ENCODE data around the gene RRP9. TPM values are rescaled to one million over a fixed set of nuclear protein-coding genes. Genes with fewer than 3 reads are reported as not detected.

The RRP9 gene
- total RNA-seq, 2 experiments from 2014 or later: 6.4 to 7.6 TPM

DNA sequence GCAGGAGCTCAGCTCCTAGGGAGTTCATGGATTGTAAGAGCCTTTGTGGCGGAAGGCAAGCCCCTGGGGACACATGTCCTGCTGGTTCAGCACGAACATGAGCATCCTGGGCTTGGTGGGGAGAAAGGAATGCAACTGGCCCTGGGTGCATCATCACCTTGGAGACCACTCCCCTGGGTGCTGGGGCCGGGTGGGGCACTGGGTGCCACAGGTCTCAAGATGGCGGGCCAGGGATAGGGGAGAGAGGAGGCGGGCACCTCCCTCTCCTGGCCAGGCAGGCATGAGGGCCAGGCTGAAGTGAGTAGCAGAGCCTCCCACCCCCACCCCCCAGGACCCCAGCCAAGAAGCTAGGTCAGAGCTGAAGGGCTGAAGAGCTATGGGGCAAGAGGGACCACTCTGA is 24.8 kb upstream of the RRP9 start:
- ATAC-seq (ENCODE audit: poor library complexity): no peak

DNA sequence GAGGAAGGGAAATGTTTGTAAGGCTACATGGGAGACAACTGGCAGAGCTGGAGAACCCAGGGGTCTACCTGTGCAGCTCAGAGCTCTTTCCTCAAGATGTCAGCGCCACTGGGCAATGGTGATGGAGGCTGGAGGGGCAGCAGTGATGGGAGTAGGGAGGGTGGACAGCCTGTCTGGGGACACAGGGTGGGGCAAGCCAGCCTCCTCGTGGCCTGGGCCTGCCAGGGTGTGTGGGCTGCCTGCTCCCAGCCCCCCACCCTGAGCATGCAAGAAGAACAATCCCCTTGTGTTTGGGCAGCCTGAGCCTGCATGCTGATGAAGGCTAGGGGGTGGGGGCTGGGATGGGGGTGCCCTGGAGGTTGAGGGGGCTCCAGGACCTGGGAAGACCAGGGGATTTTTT is 24.3 kb upstream of the RRP9 start:
- ATAC-seq (ENCODE audit: poor library complexity) (no peak), DNase-seq (no peak)
- intact Hi-C loops (cut with DNase I, micrococcal nuclease): no loop called here
- H3K9me3 ChIP-seq (ENCODE audit: control insufficient read depth in 1 of 2, insufficient read depth in 1 of 2, low read length in 2 of 2): no peaks in the 10 kb centered on the region
- Mint-ChIP-seq H3K4me3 (peak overlapping the region; percentile 87), H3K36me3 (ENCODE audit: low read depth) (no peaks in the 10 kb centered on the region), H3K27ac (peak overlapping the region; percentile 62), H3K9me3 (no peaks in the 10 kb centered on the region), H3K27me3 (no peaks in the 10 kb centered on the region), H3K4me1 (ENCODE audit: low read depth) (peaks cover 36% of the 10 kb centered on the region)
- H3K27ac ChIP-seq (ENCODE audit: low read depth in 1 of 2, low read length in 2 of 2): no peak overlapping the region
- H3K27me3 ChIP-seq (ENCODE audit: control insufficient read depth in 1 of 2, insufficient read depth in 2 of 2, low read length in 2 of 2): peaks cover 0 to 2% of the 10 kb centered on the region in 2 experiments
- H3K4me3 ChIP-seq (ENCODE audit: low read length): no peak overlapping the region
- no peaks in the 10 kb centered on the region for H3K36me3 ChIP-seq (ENCODE audit: insufficient read depth, low read length)
- peaks cover 26% of the 10 kb centered on the region for H3K4me1 ChIP-seq (ENCODE audit: insufficient read depth, low read length)
- TF ChIP-seq, protein P1, sequence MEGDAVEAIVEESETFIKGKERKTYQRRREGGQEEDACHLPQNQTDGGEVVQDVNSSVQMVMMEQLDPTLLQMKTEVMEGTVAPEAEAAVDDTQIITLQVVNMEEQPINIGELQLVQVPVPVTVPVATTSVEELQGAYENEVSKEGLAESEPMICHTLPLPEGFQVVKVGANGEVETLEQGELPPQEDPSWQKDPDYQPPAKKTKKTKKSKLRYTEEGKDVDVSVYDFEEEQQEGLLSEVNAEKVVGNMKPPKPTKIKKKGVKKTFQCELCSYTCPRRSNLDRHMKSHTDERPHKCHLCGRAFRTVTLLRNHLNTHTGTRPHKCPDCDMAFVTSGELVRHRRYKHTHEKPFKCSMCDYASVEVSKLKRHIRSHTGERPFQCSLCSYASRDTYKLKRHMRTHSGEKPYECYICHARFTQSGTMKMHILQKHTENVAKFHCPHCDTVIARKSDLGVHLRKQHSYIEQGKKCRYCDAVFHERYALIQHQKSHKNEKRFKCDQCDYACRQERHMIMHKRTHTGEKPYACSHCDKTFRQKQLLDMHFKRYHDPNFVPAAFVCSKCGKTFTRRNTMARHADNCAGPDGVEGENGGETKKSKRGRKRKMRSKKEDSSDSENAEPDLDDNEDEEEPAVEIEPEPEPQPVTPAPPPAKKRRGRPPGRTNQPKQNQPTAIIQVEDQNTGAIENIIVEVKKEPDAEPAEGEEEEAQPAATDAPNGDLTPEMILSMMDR (IDR thresholded peaks at IDR 0.05): no peak
- CTCF ChIA-PET: interaction anchor here (1.0 kb wide), 1 partner anchor 17 kb away, joined by 3 read pairs; no protein-coding TSS in a partner anchor
- POLR2A ChIA-PET: interaction anchor here (0.7 to 4.2 kb wide), 4 partner anchors 8 to 189 kb away, joined by 3 to 24 read pairs (median 9); partner anchors contain the start of genes ABHD14B, ACY1, PARP3 and POC1A

More for the DNA sequence above, 24.8 kb upstream of the RRP9 start:
- no peaks in the 10 kb centered on the region for H3K27me3 Mint-ChIP-seq
- TF ChIP-seq, protein P1 (IDR thresholded peaks at IDR 0.05): no peak
- peak overlapping the region; percentile 62 for H3K27ac Mint-ChIP-seq
- peaks cover 40% of the 10 kb centered on the region for H3K4me1 Mint-ChIP-seq (ENCODE audit: low read depth)
- Histone ChIP-seq H3K9me3 (ENCODE audit: control insufficient read depth in 1 of 2, insufficient read depth in 1 of 2, low read length in 2 of 2) (no peaks in the 10 kb centered on the region), H3K4me3 (ENCODE audit: low read length) (peak overlapping the region; percentile 65), H3K36me3 (ENCODE audit: insufficient read depth, low read length) (no peaks in the 10 kb centered on the region), H3K27ac (ENCODE audit: low read depth in 1 of 2, low read length in 2 of 2) (no peak overlapping the region), H3K4me1 (ENCODE audit: insufficient read depth, low read length) (peaks cover 26% of the 10 kb centered on the region), H3K27me3 (ENCODE audit: control insufficient read depth in 1 of 2, insufficient read depth in 2 of 2, low read length in 2 of 2) (peaks cover 0 to 2% of the 10 kb centered on the region in 2 experiments)
- no peaks in the 10 kb centered on the region for H3K9me3 Mint-ChIP-seq
- H3K36me3 Mint-ChIP-seq (ENCODE audit: low read depth): no peaks in the 10 kb centered on the region
- ChIA-PET POLR2A (interaction anchor here (1.6 to 4.2 kb wide), 3 partner anchors 16 to 188 kb away, joined by 5 to 24 read pairs (median 13); partner anchors contain the start of genes ACY1, PARP3, POC1A and RRP9), CTCF (interaction anchor here (1.0 kb wide), 1 partner anchor 16 kb away, joined by 3 read pairs; no protein-coding TSS in a partner anchor)
- H3K4me3 Mint-ChIP-seq: peak overlapping the region; percentile 87
- no peak for DNase-seq
- intact Hi-C loops (cut with DNase I, micrococcal nuclease): no loop called here

DNA sequence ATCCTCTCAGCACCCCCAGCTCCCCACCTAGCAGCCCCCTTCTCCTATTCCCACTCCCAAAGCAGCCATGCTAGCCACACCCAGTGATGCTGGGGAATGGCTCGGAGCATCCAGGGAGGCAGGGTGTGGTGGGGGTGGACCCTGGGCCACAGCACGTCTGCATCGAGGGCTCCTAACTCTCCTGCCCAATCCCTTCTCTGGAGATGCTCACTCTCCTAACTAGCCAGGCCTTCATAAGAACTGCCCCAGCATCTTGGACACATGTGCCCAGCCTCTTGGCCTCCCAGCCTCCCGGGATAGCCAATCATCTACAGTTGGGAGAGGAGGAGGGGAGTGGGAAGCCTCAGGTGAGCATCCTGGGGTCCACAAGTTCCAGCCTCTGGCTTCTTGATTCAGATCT is 22.8 kb upstream of the RRP9 start:
- Histone ChIP-seq H3K4me3 (ENCODE audit: low read length) (no peak overlapping the region), H3K9me3 (ENCODE audit: control insufficient read depth in 1 of 2, insufficient read depth in 1 of 2, low read length in 2 of 2) (no peaks in the 10 kb centered on the region), H3K36me3 (ENCODE audit: insufficient read depth, low read length) (no peaks in the 10 kb centered on the region), H3K27me3 (ENCODE audit: control insufficient read depth in 1 of 2, insufficient read depth in 2 of 2, low read length in 2 of 2) (peaks cover 0 to 2% of the 10 kb centered on the region in 2 experiments), H3K4me1 (ENCODE audit: insufficient read depth, low read length) (peaks cover 26% of the 10 kb centered on the region), H3K27ac (ENCODE audit: low read depth in 1 of 2, low read length in 2 of 2) (no peak overlapping the region)
- POLR2A ChIA-PET: interaction anchor here (1.5 kb wide), 1 partner anchor 9 kb away, joined by 4 read pairs; the partner anchor contains the start of gene ABHD14B
- no peaks in the 10 kb centered on the region for H3K27me3 Mint-ChIP-seq
- no peak overlapping the region for H3K27ac Mint-ChIP-seq
- CTCF ChIA-PET: interaction anchor here (4.4 kb wide), 1 partner anchor 10 kb away, joined by 14 read pairs; the partner anchor contains the start of genes ABHD14A and ABHD14B
- intact Hi-C loops (cut with DNase I, micrococcal nuclease): no loop called here
- DNase-seq (no peak), ATAC-seq (ENCODE audit: poor library complexity) (no peak)
- H3K9me3 Mint-ChIP-seq: no peaks in the 10 kb centered on the region
- H3K36me3 Mint-ChIP-seq (ENCODE audit: low read depth): no peaks in the 10 kb centered on the region
- peaks cover 27% of the 10 kb centered on the region for H3K4me1 Mint-ChIP-seq (ENCODE audit: low read depth)
- H3K4me3 Mint-ChIP-seq: no peak overlapping the region
- TF ChIP-seq, protein P1 (IDR thresholded peaks at IDR 0.05): no peak

All from CD4-positive, alpha-beta T cell (primary cell).